CD8-positive, alpha-beta memory T cell (primary cell): Measurements from ENCODE around the gene UBAC2. TPM values are rescaled to one million over a fixed set of nuclear protein-coding genes. Genes with fewer than 3 reads are reported as not detected.
"Not testable (repeated sequence)": the region's sequence is repeated elsewhere in the genome, so short reads cannot be mapped to it uniquely, and the experiment has no call there.

Experiments
- CTCF ChIA-PET: fragments of 350-600 bp; sonication (Branson Sonifier 250); formaldehyde crosslinking; loops from one replicate; lab custom pipeline; 2021; ENCODE audit warnings: antibody characterized with exemption; lab: Charles Lee
- POLR2A ChIA-PET: fragments of 350-600 bp; sonication (Branson Sonifier 250); formaldehyde crosslinking; loops from one replicate; lab custom pipeline; 2021; ENCODE audit warnings: antibody characterized with exemption; lab: Charles Lee
- DNase-seq, 5 donors: peaks; one replicate each; pipeline versions ENCODE4 v3.0.0 to v3.0.0-alpha.2; 2020 to 2022; ENCODE audit warnings: mixed read lengths in 1 of 5
- H3K27ac ChIP-seq: one replicate; pipeline ENCODE4 v1.7.0; 2013; ENCODE audit warnings: low read depth, mild to moderate bottlenecking, low read length, moderate library complexity
- H3K27me3 ChIP-seq: 2 replicates; pipeline ENCODE4 v1.7.0; 2013; ENCODE audit warnings: low read length, mild to moderate bottlenecking; ENCODE audit not compliant: insufficient read depth, poor library complexity, severe bottlenecking
- H3K36me3 ChIP-seq: 2 replicates; pipeline ENCODE4 v1.7.0; 2013; ENCODE audit warnings: mild to moderate bottlenecking, low read length, moderate library complexity; ENCODE audit not compliant: insufficient read depth
- H3K4me1 ChIP-seq: 2 replicates; pipeline ENCODE4 v1.7.0; 2013; ENCODE audit warnings: mild to moderate bottlenecking, low read length, moderate library complexity; ENCODE audit not compliant: insufficient read depth
- H3K4me3 ChIP-seq: 2 replicates; pipeline ENCODE4 v1.7.0; 2013; ENCODE audit warnings: mild to moderate bottlenecking, low read length
- H3K9me3 ChIP-seq: 2 replicates; pipeline ENCODE4 v1.7.0; 2013; ENCODE audit warnings: mild to moderate bottlenecking, low read length
- H3K27ac Mint-ChIP-seq, 8 donors: one replicate each; pipeline ENCODE4 v1.8.0; 2020 to 2021; ENCODE audit warnings: mixed read lengths in 8 of 8, mild to moderate bottlenecking in 6 of 8, inconsistent platforms in 3 of 8, moderate library complexity in 3 of 8
- H3K27me3 Mint-ChIP-seq, 2 donors: one replicate each; pipeline ENCODE4 v1.8.0; 2020 to 2021; ENCODE audit warnings: mixed read lengths in 2 of 2, mild to moderate bottlenecking in 1 of 2, moderate library complexity in 1 of 2
- H3K36me3 Mint-ChIP-seq, 3 donors: one replicate each; pipeline ENCODE4 v1.8.0; 2020 to 2021; ENCODE audit warnings: mixed read lengths in 3 of 3, inconsistent platforms in 1 of 3, mild to moderate bottlenecking in 1 of 3
- H3K4me1 Mint-ChIP-seq, 3 donors: one replicate each; pipeline ENCODE4 v1.8.0; 2020 to 2021; ENCODE audit warnings: mixed read lengths in 3 of 3, inconsistent platforms in 1 of 3, mild to moderate bottlenecking in 1 of 3
- H3K4me3 Mint-ChIP-seq, 7 donors: one replicate each; pipeline ENCODE4 v1.8.0; 2020 to 2021; ENCODE audit warnings: mixed read lengths in 7 of 7, mild to moderate bottlenecking in 6 of 7, moderate library complexity in 4 of 7, inconsistent platforms in 2 of 7
- H3K9me3 Mint-ChIP-seq, 5 donors: one replicate each; pipeline ENCODE4 v1.8.0; 2020 to 2022; ENCODE audit warnings: mixed read lengths in 5 of 5, mild to moderate bottlenecking in 3 of 5, moderate library complexity in 2 of 5, inconsistent platforms in 1 of 5
- polyA plus RNA-seq: library from polyadenylated mRNA; unstranded; fragments of 300-500 nt; fragmentation: Illumina TruSeq; gene quantifications from one replicate; pipeline ENCODE4 v1.2.3, GENCODE V29; 2021
- total RNA-seq, 2 experiments: library from RNA; stranded (reverse); gene quantifications; one replicate each; pipeline ENCODE4 v1.2.3, GENCODE V29; 2021

The UBAC2 gene
- total and polyA plus RNA-seq, 3 experiments from 2014 or later = 62.3 to 160 (median 63.7) TPM

GRCh38 chr13:99388334-99388923 lies 187.8 kb downstream of the UBAC2 start:
- no peak overlapping the region for H3K4me3 Mint-ChIP-seq
- Histone ChIP-seq H3K27ac (no peak overlapping the region), H3K9me3 (no peaks in the 10 kb centered on the region), H3K4me3 (no peak overlapping the region), H3K27me3 (no peaks in the 10 kb centered on the region), H3K36me3 (peaks cover 5% of the 10 kb centered on the region), H3K4me1 (peaks cover 54% of the 10 kb centered on the region)
- CTCF ChIA-PET = interaction anchor here (0.7 to 5.0 kb wide), 32 partner anchors 13 to 212 kb away, joined by 3 to 81 read pairs (median 6); partner anchors contain the start of genes GPR183 and UBAC2
- peak overlapping the region; percentile 51 to 95 (median 84) for H3K27ac Mint-ChIP-seq
- H3K27me3 Mint-ChIP-seq = peaks cover 0 to 2% of the 10 kb centered on the region in 2 donors
- POLR2A ChIA-PET = interaction anchor here (0.6 to 1.7 kb wide), 3 partner anchors 17 to 213 kb away, joined by 5 to 8 read pairs (median 6); no protein-coding TSS in a partner anchor
- H3K9me3 Mint-ChIP-seq = no peaks in the 10 kb centered on the region
- DNase-seq = no peak
- peaks cover 41 to 58% (median 43%) of the 10 kb centered on the region in 3 donors for H3K4me1 Mint-ChIP-seq
- peaks cover 3 to 32% (median 6%) of the 10 kb centered on the region in 3 donors for H3K36me3 Mint-ChIP-seq

GRCh38 chr13:99389094-99389493 lies 188.4 kb downstream of the UBAC2 start:
- H3K4me1 ChIP-seq = peaks cover 47% of the 10 kb centered on the region
- not testable (repeated sequence) for H3K9me3 ChIP-seq, H3K4me3 ChIP-seq, H3K27me3 Mint-ChIP-seq, DNase-seq, H3K27me3 ChIP-seq, H3K27ac ChIP-seq, H3K9me3 Mint-ChIP-seq, H3K36me3 ChIP-seq, H3K4me3 Mint-ChIP-seq
- ChIA-PET POLR2A (interaction anchor here (0.7 to 1.7 kb wide), 2 partner anchors 48 to 77 kb away, joined by 3 to 6 read pairs; no protein-coding TSS in a partner anchor), CTCF (interaction anchor here (1.2 to 5.0 kb wide), 7 partner anchors 15 to 213 kb away, joined by 3 to 81 read pairs (median 9); no protein-coding TSS in a partner anchor)
- peak overlapping the region in 2 of 8 donors; percentile 27 to 29 for H3K27ac Mint-ChIP-seq
- peaks cover 36 to 52% (median 36%) of the 10 kb centered on the region in 3 donors for H3K4me1 Mint-ChIP-seq
- peaks cover 3 to 32% (median 6%) of the 10 kb centered on the region in 3 donors for H3K36me3 Mint-ChIP-seq

- H3K4me1 Mint-ChIP-seq = peaks cover 30 to 46% (median 30%) of the 10 kb centered on the region in 3 donors
- POLR2A ChIA-PET = interaction anchor here (0.7 kb wide), 1 partner anchor 77 kb away, joined by 3 read pairs; no protein-coding TSS in a partner anchor
- no peak for DNase-seq
- Histone ChIP-seq H3K4me1 (peaks cover 41% of the 10 kb centered on the region), H3K9me3 (no peaks in the 10 kb centered on the region), H3K4me3 (no peak overlapping the region), H3K27me3 (no peaks in the 10 kb centered on the region), H3K27ac (no peak overlapping the region), H3K36me3 (peaks cover 5% of the 10 kb centered on the region)
- peaks cover 0 to 2% of the 10 kb centered on the region in 2 donors for H3K27me3 Mint-ChIP-seq
- H3K36me3 Mint-ChIP-seq = peaks cover 3 to 32% (median 6%) of the 10 kb centered on the region in 3 donors
- no peaks in the 10 kb centered on the region for H3K9me3 Mint-ChIP-seq
- H3K4me3 Mint-ChIP-seq = no peak overlapping the region
- peak overlapping the region in 5 of 8 donors; percentile 27 to 81 (median 42) for H3K27ac Mint-ChIP-seq
- CTCF ChIA-PET = interaction anchor here (1.2 to 5.0 kb wide), 8 partner anchors 16 to 213 kb away, joined by 3 to 81 read pairs (median 10); no protein-coding TSS in a partner anchor
Observed at GRCh38 chr13:99389520-99390304, 189.1 kb downstream of the UBAC2 start.

- H3K36me3 ChIP-seq = peaks cover 5% of the 10 kb centered on the region
- no peaks in the 10 kb centered on the region for H3K9me3 Mint-ChIP-seq
- no peak for DNase-seq
- H3K27ac ChIP-seq = no peak overlapping the region
- no peaks in the 10 kb centered on the region for H3K9me3 ChIP-seq
- H3K4me3 Mint-ChIP-seq = no peak overlapping the region
- peaks cover 32% of the 10 kb centered on the region for H3K4me1 ChIP-seq
- peaks cover 3 to 24% (median 6%) of the 10 kb centered on the region in 3 donors for H3K36me3 Mint-ChIP-seq
- peaks cover 21 to 37% (median 23%) of the 10 kb centered on the region in 3 donors for H3K4me1 Mint-ChIP-seq
- POLR2A ChIA-PET = no interaction called here
- H3K27me3 ChIP-seq = no peaks in the 10 kb centered on the region
- H3K27ac Mint-ChIP-seq = peak overlapping the region in 3 of 8 donors; percentile 12 to 73 (median 47)
- CTCF ChIA-PET = interaction anchor here (2.9 to 3.3 kb wide), 2 partner anchors 46 to 121 kb away, joined by 12 to 16 read pairs; no protein-coding TSS in a partner anchor
- H3K4me3 ChIP-seq = no peak overlapping the region
- H3K27me3 Mint-ChIP-seq = peaks cover 0 to 2% of the 10 kb centered on the region in 2 donors
Observed at GRCh38 chr13:99390601-99391000, 189.9 kb downstream of the UBAC2 start.

GRCh38 chr13:99391781-99392469 lies 191.3 kb downstream of the UBAC2 start:
- Histone ChIP-seq H3K4me3 (no peak overlapping the region), H3K36me3 (no peaks in the 10 kb centered on the region), H3K9me3 (no peaks in the 10 kb centered on the region), H3K27me3 (no peaks in the 10 kb centered on the region), H3K27ac (no peak overlapping the region), H3K4me1 (peaks cover 19% of the 10 kb centered on the region)
- CTCF ChIA-PET = interaction anchor here (0.7 to 3.3 kb wide), 5 partner anchors 18 to 126 kb away, joined by 3 to 16 read pairs (median 5); no protein-coding TSS in a partner anchor
- no peak overlapping the region for H3K4me3 Mint-ChIP-seq
- no peaks in the 10 kb centered on the region for H3K9me3 Mint-ChIP-seq
- POLR2A ChIA-PET = interaction anchor here (0.7 to 0.9 kb wide), 2 partner anchors 11 to 140 kb away, joined by 4 to 7 read pairs; no protein-coding TSS in a partner anchor
- peaks cover 3 to 11% (median 6%) of the 10 kb centered on the region in 3 donors for H3K36me3 Mint-ChIP-seq
- peak overlapping the region in 4 of 8 donors; percentile 27 to 88 (median 56) for H3K27ac Mint-ChIP-seq
- DNase-seq = no peak
- peaks cover 0 to 2% of the 10 kb centered on the region in 2 donors for H3K27me3 Mint-ChIP-seq
- peaks cover 15 to 23% (median 17%) of the 10 kb centered on the region in 3 donors for H3K4me1 Mint-ChIP-seq

GRCh38 chr13:99392470-99393135 lies 191.9 kb downstream of the UBAC2 start:
- no peaks in the 10 kb centered on the region for H3K27me3 ChIP-seq
- Mint-ChIP-seq H3K9me3 (no peaks in the 10 kb centered on the region), H3K27ac (peak overlapping the region in 5 of 8 donors; percentile 27 to 88 (median 63)), H3K36me3 (peaks cover 0 to 4% (median under 1%) of the 10 kb centered on the region in 3 donors), H3K27me3 (peaks cover 0 to 2% of the 10 kb centered on the region in 2 donors), H3K4me1 (peaks cover 9 to 17% (median 11%) of the 10 kb centered on the region in 3 donors), H3K4me3 (no peak overlapping the region)
- H3K4me1 ChIP-seq = peaks cover 12% of the 10 kb centered on the region
- H3K36me3 ChIP-seq = no peaks in the 10 kb centered on the region
- DNase-seq = no peak
- H3K4me3 ChIP-seq = no peak overlapping the region
- H3K27ac ChIP-seq = no peak overlapping the region
- ChIA-PET CTCF (interaction anchor here (0.6 to 3.3 kb wide), 6 partner anchors 19 to 127 kb away, joined by 3 to 16 read pairs (median 4); no protein-coding TSS in a partner anchor), POLR2A (interaction anchor here (0.7 kb wide), 1 partner anchor 139 kb away, joined by 7 read pairs; no protein-coding TSS in a partner anchor)
- no peaks in the 10 kb centered on the region for H3K9me3 ChIP-seq

- H3K27ac ChIP-seq, H3K36me3 ChIP-seq, H3K4me1 ChIP-seq, DNase-seq, POLR2A ChIA-PET, H3K4me3 ChIP-seq, H3K27me3 Mint-ChIP-seq, H3K4me1 Mint-ChIP-seq, H3K36me3 Mint-ChIP-seq, H3K4me3 Mint-ChIP-seq, H3K9me3 ChIP-seq, H3K27me3 ChIP-seq, H3K9me3 Mint-ChIP-seq: not testable (repeated sequence)
- CTCF ChIA-PET = interaction anchor here (0.8 kb wide), 1 partner anchor 33 kb away, joined by 3 read pairs; no protein-coding TSS in a partner anchor
- H3K27ac Mint-ChIP-seq = peak overlapping the region in 3 of 8 donors; percentile 19 to 70 (median 61)
Observed at GRCh38 chr13:99393391-99393790, 192.7 kb downstream of the UBAC2 start.
